K562 (cell line): ENCODE data around the gene SOAT1. TPM values are rescaled to one million over a fixed set of nuclear protein-coding genes. Genes with fewer than 3 reads are reported as not detected.
A peak's percentile ranks its signal among the peaks of the same experiment; 100 is the strongest.

Experiments used
- CBFA2T2 ChIP-seq: fragments of 450-650 bp; conservative IDR thresholded peaks from 2 replicates; pipeline ENCODE4 v1.6.1; 2017; ENCODE audit warnings: mild to moderate bottlenecking
- GABPB1 ChIP-seq: sonication (generic); formaldehyde crosslinking; IDR thresholded peaks from 2 replicates; pipeline ENCODE4 v1.8.0; 2022; ENCODE audit warnings: mild to moderate bottlenecking, missing genetic modification reagents
- ID3 ChIP-seq, 2 experiments: fragments of 250-450 bp in 1 of 2; fragments of 450-650 bp in 1 of 2; sonication (Bioruptor Pico) in 1 of 2; IDR thresholded peaks; 2 replicates each; pipeline versions ENCODE4 v1.6.1 to v1.8.0; 2016 to 2021; ENCODE audit warnings: mild to moderate bottlenecking in 2 of 2, moderate library complexity in 2 of 2, missing compliant biosample characterization in 1 of 2, missing genetic modification characterization in 1 of 2
- KDM2B ChIP-seq: fragments of 250-450 bp; sonication (Bioruptor Pico); IDR thresholded peaks from 2 replicates; pipeline ENCODE4 v1.8.0; 2021; ENCODE audit warnings: mild to moderate bottlenecking, moderate library complexity
- MXI1 ChIP-seq: IDR thresholded peaks from 2 replicates; pipeline ENCODE4 v1.6.1; 2011; ENCODE audit warnings: low read depth, mild to moderate bottlenecking, improper control_type of control experiment, low read length
- MYNN ChIP-seq, 2 experiments: sonication (generic); formaldehyde crosslinking in 1 of 2; IDR thresholded peaks; 2 replicates each; pipeline versions ENCODE4 v1.5.0 to v1.6.1; 2016 to 2020; ENCODE audit warnings: antibody characterized with exemption in 1 of 2, missing genetic modification reagents in 1 of 2
- NCOR1 ChIP-seq: fragments of 450-650 bp; IDR thresholded peaks from 2 replicates; pipeline ENCODE4 v1.6.1; 2016; ENCODE audit warnings: mild to moderate bottlenecking, moderate library complexity
- NEUROD1 ChIP-seq: fragments of 150-350 bp; IDR thresholded peaks from 2 replicates; pipeline ENCODE4 v1.6.1; 2014; ENCODE audit warnings: borderline replicate concordance, low read length, low read depth; ENCODE audit not compliant: partially characterized antibody
- RBFOX2 ChIP-seq: fragments of 200-400 bp; formaldehyde crosslinking; IDR thresholded peaks from 2 replicates; pipeline ENCODE4 v1.6.1; 2017; ENCODE audit warnings: low read depth, mild to moderate bottlenecking, low read length, moderate library complexity
- SAFB2 ChIP-seq: fragments of 200-400 bp; formaldehyde crosslinking; IDR thresholded peaks from 2 replicates; pipeline ENCODE4 v1.6.1; 2018; ENCODE audit warnings: borderline replicate concordance, low read length, low read depth, moderate library complexity; ENCODE audit not compliant: severe bottlenecking
- SETDB1 ChIP-seq: IDR thresholded peaks from one replicate; pipeline ENCODE4 v1.6.1; 2012; ENCODE audit warnings: low read length, control low read depth, inconsistent platforms
- TEAD4 ChIP-seq, 2 experiments: sonication (generic) in 1 of 2; formaldehyde crosslinking in 1 of 2; IDR thresholded peaks; 2 replicates each; pipeline versions ENCODE4 v1.6.1 to v1.8.0; 2012 to 2022; ENCODE audit warnings: borderline replicate concordance in 1 of 2, inconsistent platforms in 1 of 2, low read length in 1 of 2, mild to moderate bottlenecking in 1 of 2, missing genetic modification reagents in 1 of 2
- ZBTB12 ChIP-seq: fragments of 250-450 bp; sonication (Bioruptor Pico); IDR thresholded peaks from 2 replicates; pipeline ENCODE4 v1.4.0; 2020
- ZBTB17 ChIP-seq: fragments of 450-650 bp; formaldehyde crosslinking; IDR thresholded peaks from 2 replicates; pipeline ENCODE4 v1.4.0; 2020; ENCODE audit warnings: mild to moderate bottlenecking
- ZFP30 ChIP-seq: fragments of 250-450 bp; sonication (Bioruptor Pico); IDR thresholded peaks from 2 replicates; pipeline ENCODE4 v1.8.0; 2022; ENCODE audit warnings: moderate library complexity, mild to moderate bottlenecking, inconsistent platforms, borderline replicate concordance
- ZNF431 ChIP-seq: sonication (generic); formaldehyde crosslinking; IDR thresholded peaks from 2 replicates; pipeline ENCODE4 v1.8.0; 2022; ENCODE audit warnings: mild to moderate bottlenecking, missing genetic modification reagents
- ZNF699 ChIP-seq: fragments of 250-450 bp; sonication (Bioruptor Pico); IDR thresholded peaks from 2 replicates; pipeline ENCODE4 v1.8.0; 2021; ENCODE audit warnings: mild to moderate bottlenecking, moderate library complexity; ENCODE audit not compliant: insufficient replicate concordance
- polyA plus RNA-seq, 8 experiments: library from polyadenylated mRNA; depleted of rRNA in 4 of 8; stranded (reverse) in 5 of 8; unstranded in 3 of 8; fragments of >200 nt; fragmentation: Nextera tagmentation in 2 of 8; fragmentation: Illumina TruSeq in 1 of 8; extraction: Ambion mirVana in 2 of 8; extraction: Trizol in 1 of 8; gene quantifications; 2 replicates each; pipeline versions ENCODE4 v1.2.1 to v1.2.3, GENCODE V29; 2011 to 2014; ENCODE audit warnings: inconsistent platforms in 1 of 8, missing spikeins in 1 of 8
- total RNA-seq, 7 experiments: library from RNA; depleted of rRNA in 6 of 7; stranded (reverse); fragments of >200 nt in 6 of 7; fragmentation: Illumina TruSeq in 2 of 7; extraction: Trizol in 2 of 7; gene quantifications; 2 replicates each; pipeline versions ENCODE4 v1.2.1 to v1.2.3, GENCODE V29; 2011 to 2021; ENCODE audit warnings: low replicate concordance in 1 of 7

Gene SOAT1
- total and polyA plus RNA-seq, 9 of the 15 experiments (the other 6 are each of a cell fraction or from before 2014, with no cell fraction given), result 5.5 to 29.1 (median 17.3) TPM

DNA sequence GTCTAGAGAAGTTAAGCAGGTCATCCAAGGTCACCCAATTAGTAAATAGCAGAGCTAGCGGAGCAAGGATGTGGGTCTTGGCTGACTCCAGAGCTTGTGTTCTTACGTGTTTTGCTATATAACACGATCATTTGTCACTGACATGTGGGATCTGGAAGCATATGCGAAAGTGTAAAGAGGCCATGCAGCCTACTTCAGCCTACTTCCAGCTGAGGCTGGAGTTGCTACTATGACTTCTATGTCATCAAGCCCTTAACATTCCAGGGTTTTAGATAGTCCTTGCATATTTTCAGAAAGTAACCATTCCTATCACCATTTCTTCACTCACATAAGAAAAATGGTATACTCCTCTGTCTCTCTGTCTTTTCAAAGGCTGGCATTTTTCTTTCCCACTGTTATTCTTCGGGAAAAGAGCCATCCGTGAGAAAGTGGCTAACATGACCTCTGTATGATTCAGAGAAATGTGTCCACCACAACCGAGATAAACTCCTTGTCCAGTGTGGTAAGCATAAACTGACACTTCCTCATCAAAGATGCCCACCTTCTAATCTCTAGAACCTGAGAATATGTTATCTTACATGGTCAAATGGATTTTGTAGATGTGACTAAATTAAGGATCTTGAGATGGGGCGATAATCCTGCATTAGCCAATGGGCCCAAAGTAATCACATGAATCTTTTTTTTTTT, 40.2 kb upstream of the SOAT1 start (continued):
- TF ChIP-seq TEAD4 (IDR thresholded peaks at IDR 0.05; ENCODE audit: low read length) (peak; percentile 58; the same call in 1 of the 2 replicates), TEAD4 (CRISPR knock-in tag; IDR thresholded peaks at IDR 0.05; ENCODE audit: borderline replicate concordance) (no peak), GABPB1 (CRISPR knock-in tag) (no peak), ZNF431 (CRISPR knock-in tag) (no peak), CBFA2T2 (peak; percentile 32), SAFB2 (no peak), ZBTB12 (CRISPR knock-in tag) (no peak), ZNF699 (CRISPR knock-in tag) (no peak), ZFP30 (CRISPR knock-in tag) (no peak), ID3 (CRISPR knock-in tag; IDR thresholded peaks at IDR 0.05) (no peak), ID3 (tag; IDR thresholded peaks at IDR 0.05) (no peak), RBFOX2 (no peak), NEUROD1 (no peak), SETDB1 (no peak), MXI1 (0 out of 2 replicates have a peak, but pooled peaks have one; percentile 15), KDM2B (CRISPR knock-in tag) (no peak), NCOR1 (0 out of 2 replicates have a peak, but pooled peaks have one; percentile 11), MYNN (IDR thresholded peaks at IDR 0.05) (no peak), MYNN (CRISPR knock-in tag; IDR thresholded peaks at IDR 0.05) (no peak), ZBTB17 (no peak)
